HG03558 (cell line): ENCODE data around the gene KCTD20.

Experiments
- ATAC-seq: cut with Tn5 transposase; IDR thresholded peaks from one replicate; pipeline ENCODE4 v1.9.1; 2021; ENCODE audit warnings: moderate number of reproducible peaks; ENCODE audit not compliant: unreplicated experiment; ENCODE audit errors: extremely low read depth

KCTD20 gene

GRCh38 chr6:36491378-36491965 lies 48.7 kb downstream of the KCTD20 start:
- ATAC-seq, result no peak

- no peak for ATAC-seq
These were observed 49.3 kb downstream of the KCTD20 start for GRCh38 chr6:36492092-36492491.

GRCh38 chr6:36492621-36493020 lies 49.8 kb downstream of the KCTD20 start:
- ATAC-seq, result no peak

GRCh38 chr6:36493319-36493718 lies 50.5 kb downstream of the KCTD20 start:
- ATAC-seq, result no peak

GRCh38 chr6:36493859-36494258 lies 51.1 kb downstream of the KCTD20 start:
- no peak for ATAC-seq

DNA sequence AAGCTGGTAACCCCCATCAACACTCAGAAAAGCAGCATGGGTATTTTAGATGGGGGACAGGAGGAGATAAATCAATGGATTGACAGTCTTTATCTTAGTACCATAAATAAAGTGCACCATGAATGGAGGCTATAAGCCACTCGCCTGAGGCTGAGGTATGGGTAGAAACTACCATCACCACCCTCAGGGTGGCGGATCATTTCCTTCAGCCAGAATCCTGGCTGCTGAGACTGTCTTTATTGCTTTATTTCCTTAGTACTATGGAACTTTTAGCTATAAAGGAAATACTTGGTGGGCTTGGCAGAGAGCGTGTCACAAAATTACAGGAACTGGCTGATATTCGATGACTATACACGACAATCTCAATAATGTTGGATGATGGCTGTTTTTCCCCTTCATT lies 52.3 kb downstream of the KCTD20 start:
- ATAC-seq, result no peak

- ATAC-seq, result no peak
These were observed 57.1 kb downstream of the KCTD20 start for GRCh38 chr6:36499918-36500317.

DNA sequence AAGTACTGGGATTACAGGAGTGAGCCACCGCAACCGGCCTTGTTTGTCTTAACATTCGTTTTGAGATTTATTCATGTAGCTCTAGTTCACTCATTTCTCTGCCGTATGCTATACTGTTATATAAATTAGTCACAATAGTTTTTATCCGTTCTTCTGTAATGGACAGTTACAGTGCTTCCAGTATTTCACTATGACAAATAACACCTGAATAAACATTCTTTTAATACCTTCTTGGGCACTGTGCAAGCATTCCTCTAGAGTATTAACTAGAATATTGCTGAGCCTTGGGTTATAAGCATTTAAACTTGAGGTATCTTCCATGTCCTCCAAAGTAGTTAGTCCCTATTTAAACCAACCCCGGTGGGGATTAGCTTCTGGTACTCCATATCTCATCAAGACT lies 58.9 kb downstream of the KCTD20 start:
- ATAC-seq, result no peak

DNA sequence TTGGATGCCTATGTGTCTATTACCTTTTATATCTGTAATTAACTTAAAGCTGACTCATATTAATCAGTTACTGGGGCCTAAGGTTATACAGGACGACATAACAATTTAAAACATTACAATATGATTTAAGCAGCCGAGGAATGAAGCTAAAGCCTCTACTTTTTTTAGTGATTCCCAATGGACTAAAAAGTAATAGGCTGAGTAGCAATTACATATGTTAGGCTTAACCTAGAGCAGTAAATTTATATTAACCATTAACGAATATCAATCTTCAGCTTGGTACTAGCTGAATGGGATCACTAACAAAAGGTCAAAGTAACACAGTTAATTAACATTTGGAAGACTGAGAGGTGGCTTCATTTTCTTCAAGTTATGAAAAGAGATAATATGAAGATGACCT lies 61.4 kb downstream of the KCTD20 start:
- no peak for ATAC-seq

DNA sequence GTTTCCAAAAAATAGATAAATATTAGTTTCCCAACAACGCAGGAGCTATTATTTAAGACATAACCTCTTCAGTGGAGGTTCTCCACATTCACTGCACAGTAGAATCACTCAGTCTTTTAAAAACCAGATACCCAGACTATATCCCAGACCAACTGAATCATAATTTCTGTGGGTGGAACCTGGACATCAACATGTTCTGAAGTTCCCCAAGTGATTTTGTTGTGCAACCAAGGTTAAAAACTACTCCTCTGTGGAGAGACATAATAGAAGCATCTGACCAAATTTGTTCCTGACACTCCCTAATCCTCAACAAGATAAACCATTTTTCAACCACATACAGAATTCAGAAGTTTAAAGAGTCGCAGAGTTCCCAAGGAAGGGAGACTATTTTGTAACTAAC lies 62.2 kb downstream of the KCTD20 start:
- no peak for ATAC-seq

- no peak for ATAC-seq
These were observed 63.1 kb downstream of the KCTD20 start for GRCh38 chr6:36505744-36506534.

- no peak for ATAC-seq
These were observed 63.8 kb downstream of the KCTD20 start for GRCh38 chr6:36506611-36507010.

DNA sequence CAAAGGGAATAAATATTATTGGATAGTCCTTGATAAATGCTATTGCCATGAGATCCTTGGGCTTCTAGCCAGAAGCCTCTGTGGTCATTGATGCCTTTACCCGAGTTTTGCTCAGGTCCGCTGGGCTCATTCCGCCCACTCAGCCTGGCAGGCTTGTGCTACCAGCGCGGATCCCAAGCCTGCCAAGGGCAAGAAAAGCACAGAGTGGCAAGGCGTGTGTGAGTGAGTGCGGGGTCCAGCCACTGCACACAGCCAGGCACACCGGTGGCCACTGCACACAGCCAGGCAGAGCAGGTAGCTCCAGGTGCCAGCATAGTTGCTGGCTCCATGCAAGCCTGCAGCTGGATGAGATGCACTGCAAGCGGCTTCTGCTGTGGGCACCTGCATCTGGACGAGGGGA lies 65.7 kb downstream of the KCTD20 start:
- no peak for ATAC-seq

GRCh38 chr6:36510365-36510764 lies 67.6 kb downstream of the KCTD20 start:
- no peak for ATAC-seq

GRCh38 chr6:36514554-36515456 lies 72.0 kb downstream of the KCTD20 start:
- no peak for ATAC-seq

DNA sequence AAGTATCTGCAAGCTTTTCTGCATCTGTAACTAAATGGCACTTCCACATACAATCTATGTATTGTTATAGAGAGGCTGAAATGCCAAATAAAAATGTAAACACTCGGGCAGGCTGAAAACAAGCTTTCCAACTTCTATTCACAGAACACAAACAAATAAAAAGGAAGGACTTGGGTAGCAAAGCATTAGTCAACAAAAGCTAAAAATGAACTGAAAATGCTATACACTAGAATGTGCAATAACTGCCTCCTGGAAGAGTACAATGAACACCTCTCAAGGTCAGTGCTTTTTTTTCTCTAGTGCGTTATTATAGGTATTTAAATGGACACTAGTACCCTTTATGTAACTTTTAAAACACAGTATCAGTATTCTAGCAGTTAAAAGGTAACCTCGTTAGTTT lies 73.0 kb downstream of the KCTD20 start:
- no peak for ATAC-seq

GRCh38 chr6:36516559-36516958 lies 73.8 kb downstream of the KCTD20 start:
- ATAC-seq, result no peak

DNA sequence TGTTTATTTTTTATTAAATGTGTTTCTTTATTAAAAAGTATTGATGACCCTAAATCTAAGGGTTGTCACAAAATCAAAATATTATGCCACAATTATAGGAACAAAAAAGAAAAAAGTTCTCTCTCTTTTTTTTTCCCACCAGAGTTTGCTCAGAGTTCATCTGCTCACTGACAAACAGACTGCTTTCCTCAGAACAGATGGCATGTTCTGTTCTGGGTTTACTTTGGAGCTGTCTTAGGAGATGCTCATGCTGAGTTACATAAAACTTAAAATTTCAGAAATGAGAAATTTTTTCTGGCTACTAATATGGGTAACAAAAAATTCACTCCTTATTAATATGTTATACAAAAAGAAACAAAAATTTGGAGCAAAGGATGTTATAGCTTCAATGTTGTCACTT lies 74.2 kb downstream of the KCTD20 start:
- no peak for ATAC-seq

- ATAC-seq, result no peak
These were observed 74.6 kb downstream of the KCTD20 start for GRCh38 chr6:36517408-36517807.

- no peak for ATAC-seq
These were observed 76.6 kb downstream of the KCTD20 start for GRCh38 chr6:36519352-36519751.

- no peak for ATAC-seq
These were observed 80.7 kb downstream of the KCTD20 start for GRCh38 chr6:36523451-36523850.
